NK-92 (cell line): ENCODE data around the gene ZBTB26.

Source experiments
- DNase-seq: peaks from one replicate; lab custom pipeline; 2025; ENCODE audit not compliant: unreplicated experiment; lab: John Stamatoyannopoulos, UW

The ZBTB26 gene, protein sequence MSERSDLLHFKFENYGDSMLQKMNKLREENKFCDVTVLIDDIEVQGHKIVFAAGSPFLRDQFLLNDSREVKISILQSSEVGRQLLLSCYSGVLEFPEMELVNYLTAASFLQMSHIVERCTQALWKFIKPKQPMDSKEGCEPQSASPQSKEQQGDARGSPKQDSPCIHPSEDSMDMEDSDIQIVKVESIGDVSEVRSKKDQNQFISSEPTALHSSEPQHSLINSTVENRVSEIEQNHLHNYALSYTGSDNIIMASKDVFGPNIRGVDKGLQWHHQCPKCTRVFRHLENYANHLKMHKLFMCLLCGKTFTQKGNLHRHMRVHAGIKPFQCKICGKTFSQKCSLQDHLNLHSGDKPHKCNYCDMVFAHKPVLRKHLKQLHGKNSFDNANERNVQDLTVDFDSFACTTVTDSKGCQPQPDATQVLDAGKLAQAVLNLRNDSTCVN

DNA sequence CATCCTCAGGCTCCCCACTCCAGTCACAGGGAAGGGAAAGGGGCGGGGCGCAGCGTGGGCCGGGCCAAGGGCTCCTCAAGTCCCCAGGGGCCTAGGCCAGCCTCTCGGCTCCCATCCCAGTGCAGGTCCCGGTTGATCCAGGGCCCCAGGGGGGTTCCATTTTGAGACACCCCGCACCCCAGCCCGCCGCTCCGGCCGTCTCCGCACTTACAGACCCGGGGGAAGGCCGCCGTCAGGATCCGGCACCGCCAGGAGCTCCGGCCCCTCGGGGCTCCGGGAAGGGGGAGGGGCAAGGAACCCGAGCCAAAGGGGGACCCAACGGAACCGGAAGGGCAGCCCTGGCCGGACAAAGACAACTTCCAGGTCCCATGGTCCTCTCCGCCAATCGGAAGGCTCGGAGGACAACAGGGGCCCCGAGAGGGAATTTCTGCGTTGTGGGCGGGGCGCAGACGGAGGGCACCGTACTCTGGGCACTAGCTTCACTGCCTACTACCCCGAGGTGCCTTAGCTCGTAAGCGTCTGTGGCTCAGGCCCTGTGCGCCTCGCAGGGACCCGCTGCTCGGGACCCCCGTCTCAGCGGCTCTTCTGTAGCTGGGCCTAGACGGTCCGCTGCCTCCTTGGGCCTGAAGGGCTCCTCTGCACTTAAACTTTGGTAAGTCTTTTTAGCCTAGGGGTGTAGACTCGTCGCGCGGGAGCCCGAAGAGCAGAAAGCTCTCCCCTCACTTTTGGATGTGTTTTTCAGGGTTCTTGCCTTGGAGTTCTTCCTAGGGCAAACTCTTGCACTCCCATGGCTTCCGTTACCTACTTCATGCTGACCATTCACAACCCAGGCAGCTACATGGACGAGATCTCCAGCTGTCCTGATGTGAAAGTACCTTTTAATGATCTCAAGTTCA, at the start of gene ZBTB26:
TSS of gene ZBTB26 (minus strand) at position 287 of the 896 bp plus-strand sequence. CDS start 11,578 bp downstream, outside the sequence.
- peak; percentile 65 for DNase-seq

DNA sequence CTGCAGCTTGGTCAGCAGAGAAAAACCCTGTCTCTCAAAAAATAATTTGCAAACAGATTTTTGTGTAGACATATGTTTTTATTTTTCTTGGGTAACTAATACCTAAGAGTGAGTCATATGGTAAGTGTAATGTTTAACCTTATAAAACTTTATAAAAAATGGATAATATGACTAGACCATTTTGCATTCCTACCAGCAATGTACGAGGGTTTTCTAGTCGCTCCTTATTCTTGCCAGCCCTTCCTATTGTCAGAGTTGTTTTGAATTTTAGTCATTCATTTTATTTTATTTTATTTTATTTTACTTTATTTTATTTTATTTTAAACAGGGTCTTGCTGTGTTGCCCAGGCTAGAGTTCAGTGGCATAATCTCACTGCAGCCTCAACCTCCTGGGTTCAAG, 47.3 kb upstream of the ZBTB26 start:
- DNase-seq = no peak

DNA sequence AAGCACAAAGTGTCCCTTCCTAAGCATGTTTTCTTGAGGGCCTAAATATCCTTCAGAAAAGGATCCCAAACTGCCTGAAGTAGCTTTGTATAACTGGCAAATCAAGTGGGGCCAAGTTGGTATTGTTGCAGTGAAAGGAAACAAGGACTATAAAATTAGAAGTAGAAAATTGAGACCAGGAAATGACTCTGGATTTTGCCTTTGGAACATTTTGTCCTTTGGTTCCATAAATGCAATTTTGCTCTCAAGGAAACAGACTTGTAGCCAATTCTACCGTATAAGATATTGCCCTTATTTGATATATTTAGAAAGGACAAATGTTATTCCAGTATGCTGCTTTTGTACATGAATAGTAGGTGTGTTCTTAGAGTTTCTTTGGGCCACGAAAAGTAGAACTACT, 43.9 kb upstream of the ZBTB26 start:
- no peak for DNase-seq

DNA sequence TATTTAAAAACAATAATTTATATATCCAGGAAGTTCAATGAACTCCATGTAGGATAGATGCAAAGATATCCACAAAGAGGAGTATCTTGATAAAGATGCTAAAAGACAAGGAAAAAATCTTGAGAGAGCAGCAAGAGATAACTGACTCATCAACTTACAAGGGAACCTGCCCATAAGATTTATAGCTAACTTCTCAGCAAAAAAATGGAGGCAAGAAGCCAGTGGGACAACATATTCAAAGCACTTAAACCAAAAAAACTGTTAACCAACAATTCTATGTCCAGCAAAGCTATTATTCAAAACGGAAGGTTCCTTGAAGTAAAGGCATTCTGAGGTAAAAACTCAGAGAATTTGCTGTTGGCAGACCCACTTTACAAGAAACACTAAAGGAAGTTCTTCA, 29.8 kb upstream of the ZBTB26 start:
- DNase-seq = no peak

DNA sequence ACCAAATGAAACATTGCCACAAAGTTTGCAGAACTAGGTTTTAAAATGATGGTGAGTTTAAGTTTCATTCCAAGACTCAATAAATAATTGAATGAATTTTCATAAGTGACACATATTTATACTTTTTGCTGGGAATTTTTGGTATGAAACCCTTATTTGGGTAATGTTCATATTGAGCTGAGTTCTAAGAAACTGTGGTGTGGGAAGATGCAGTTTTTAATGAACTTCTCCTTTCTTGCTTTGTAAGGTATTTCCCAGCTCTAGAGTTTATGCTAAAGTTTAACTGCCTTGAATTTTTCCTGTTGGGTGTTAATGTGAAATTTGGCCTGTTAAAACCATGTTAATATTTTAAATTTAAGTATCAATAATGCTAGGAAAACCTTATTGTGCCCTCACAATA, 24.6 kb upstream of the ZBTB26 start:
- DNase-seq = no peak

DNA sequence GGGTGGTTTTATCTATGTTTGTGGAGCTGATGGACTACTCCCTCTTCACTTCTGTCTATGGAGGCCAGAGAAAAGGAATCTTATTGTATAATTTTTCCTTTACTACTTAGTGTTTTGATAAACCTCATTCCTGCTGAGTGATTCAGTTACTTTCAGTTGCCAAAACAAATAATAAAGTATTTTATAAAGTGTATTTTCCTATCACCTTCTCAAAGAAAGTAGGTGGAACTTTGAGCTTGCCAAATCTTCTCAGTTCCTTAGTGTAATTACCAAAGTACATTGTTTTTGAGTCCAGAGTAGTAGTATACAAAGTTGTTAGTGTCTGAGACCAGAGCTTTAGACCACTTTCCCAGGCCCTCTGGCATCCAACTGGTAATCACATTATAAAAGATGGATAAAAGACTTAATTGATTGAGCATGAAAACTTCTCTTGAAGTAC, 23.0 kb upstream of the ZBTB26 start:
- DNase-seq = no peak

DNA sequence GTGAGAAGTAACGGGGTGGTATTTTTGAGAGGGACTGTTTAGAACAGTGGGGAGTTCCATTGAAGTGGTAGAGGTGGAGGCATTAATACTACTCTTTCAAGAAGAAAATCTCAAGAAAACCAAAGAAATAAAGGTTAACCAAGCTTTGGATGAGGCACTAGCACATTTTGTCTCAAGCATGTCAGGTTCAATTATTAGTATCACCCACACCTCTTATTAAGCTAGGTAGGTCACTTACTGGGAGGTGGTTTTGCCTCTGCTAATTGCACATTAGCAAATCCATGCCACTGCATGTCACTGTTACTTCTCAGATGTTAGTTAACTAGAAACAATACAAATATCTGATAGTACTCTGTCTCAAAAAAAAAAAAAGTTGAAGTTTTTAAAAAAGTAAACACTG, 19.7 kb upstream of the ZBTB26 start:
- no peak for DNase-seq

DNA sequence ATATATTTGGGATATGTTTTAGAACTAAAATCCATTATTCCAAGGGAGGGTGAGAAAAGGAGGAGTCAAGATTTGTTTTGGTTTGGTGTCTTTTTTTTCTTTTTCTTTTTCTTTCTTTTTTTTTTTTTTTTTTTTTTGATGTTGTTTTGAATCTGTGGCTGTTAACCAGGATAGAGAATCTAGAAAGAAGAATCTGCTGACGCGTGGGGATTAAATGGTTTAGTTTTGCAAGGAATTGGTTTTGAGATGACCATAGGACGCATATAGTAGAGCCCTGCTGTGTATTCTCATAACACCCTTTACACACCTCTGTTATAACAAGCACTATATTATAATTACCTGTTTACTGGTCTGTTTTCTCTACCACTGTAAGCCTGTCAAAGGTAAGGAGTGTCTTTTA, 19.0 kb upstream of the ZBTB26 start:
- no peak for DNase-seq

DNA sequence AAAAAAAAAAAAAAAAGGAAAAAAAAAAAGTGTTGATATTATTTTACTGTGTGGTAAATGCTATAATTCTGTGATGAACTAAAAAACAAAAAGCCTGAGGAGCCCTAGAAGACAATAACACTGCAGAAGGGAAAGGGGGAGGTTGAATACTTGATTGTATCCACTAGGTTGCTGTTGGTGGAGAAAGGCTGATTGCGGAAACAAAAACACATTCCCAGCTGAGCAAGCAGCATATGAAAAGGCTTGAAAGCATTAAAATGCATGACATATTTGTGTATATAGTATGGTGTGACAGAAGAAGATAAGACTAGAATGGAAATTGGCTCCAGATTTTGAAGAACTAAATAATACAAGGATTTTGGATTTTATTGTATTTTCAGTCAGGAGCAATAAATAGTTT, 18.4 kb upstream of the ZBTB26 start:
- DNase-seq = no peak

DNA sequence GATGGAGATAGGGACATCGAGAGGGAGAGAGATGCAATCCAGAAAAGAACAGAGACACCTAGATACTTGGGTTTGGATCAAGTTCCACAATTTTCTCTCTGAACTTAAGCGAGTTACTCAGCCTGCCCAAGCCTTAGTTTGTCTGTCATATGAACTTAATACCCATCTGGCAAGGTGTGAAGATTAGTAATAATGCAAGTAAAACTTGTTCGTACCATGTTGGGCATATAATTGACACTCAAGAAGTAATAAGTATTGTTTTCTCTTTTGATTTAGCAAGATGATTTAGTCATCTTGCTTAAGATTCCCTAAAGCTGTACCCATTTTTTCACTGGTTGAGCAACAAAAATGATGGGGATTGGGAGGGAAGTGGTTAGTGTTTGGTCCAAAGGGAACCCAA, 17.0 kb upstream of the ZBTB26 start:
- DNase-seq = no peak

DNA sequence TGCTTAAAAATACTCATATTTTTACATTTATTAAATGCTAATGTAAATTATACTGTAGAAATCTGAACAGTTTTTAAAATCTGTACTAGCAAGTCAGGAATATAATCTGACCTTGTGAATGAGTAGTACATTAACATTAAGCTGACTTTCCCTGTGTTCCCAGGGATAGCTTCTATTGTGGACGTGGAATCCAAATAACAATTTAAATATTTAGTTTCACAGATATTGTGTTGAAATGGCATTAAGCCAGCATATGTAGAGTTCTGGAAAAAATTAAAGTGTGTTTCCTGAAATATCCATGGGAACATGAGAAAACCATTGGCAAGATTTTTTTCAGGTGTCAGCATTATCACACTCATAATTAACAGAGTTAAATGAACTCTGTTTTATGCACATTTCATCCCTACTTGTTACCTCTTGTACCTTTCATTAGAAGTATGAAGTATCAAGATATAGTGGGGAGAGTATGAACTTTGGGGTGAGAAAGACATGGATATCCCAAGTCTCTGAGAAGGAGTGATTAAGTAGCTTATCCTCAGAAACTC, 15.2 kb upstream of the ZBTB26 start:
- no peak for DNase-seq

DNA sequence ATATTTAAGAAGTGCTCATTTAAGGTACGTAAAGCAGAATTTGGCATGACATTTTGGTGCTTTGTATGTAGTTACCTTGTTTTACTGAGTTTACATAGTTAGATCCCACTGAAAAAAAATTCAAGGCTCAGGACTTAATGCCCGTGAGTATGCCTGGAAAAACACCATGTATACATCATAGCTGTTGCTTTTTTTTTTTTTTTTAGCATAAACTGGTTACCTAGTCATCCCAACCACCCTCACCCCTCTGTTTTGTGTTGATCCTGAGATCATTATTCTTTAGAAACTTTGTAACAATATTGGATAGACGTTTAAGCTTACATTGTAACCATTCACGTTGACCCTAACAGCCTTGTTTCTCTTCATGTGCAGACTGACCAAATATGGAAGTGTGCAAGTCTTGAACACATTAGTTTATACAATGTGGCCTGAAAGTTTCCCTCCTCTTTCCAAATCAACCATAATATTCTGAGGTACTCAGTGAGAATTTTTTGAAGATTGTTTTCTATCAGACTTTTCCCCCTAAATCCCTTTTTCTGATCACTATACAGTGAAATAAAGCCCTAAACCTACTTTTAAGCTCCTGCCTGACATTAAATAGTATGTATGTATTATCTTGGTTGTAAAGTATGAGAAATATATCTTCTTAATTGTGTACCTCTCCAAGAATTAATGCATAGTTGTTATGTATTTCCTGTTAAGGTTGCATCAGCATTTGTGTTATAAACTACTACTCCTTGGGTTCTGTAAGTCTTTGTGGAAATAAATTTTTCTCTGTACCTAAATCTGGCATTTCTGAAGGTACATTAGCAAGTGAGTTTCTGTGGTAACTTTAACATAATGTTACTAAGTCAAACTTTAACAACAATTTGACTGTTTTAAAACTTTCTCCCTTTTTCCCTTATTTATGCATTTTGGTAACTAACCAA, 13.9 kb upstream of the ZBTB26 start:
- no peak for DNase-seq

DNA sequence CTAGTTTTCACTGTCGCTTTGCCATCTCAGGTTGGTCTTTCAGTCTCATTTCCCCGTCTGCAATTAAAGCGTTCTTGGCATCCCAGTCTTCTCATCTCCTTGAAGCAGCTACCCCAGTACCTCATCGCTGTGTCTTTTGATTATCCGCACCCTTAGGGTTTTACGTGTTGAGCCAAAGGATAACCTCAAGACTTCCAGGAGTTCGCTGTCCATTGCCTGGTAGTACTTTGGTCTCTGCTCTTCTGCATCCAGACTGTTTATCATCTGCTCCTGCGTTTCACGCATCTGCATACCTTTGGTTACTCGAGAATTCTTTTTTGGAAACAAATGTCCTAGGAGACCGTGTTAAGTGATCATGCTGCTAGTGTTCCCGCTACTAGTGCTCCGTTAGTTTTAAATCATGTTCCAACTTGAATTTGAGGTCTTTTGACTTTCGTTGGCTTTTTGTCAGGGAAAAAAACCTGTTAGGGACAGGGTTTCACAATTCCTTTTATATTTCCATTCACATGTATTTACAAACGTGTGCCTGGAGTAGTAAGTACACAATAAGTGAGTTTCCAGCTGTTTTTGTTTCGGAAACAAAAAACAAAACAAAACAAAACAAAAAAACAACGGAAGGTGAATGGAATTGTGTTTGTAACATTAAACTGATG, 10.4 kb upstream of the ZBTB26 start:
- no peak for DNase-seq

DNA sequence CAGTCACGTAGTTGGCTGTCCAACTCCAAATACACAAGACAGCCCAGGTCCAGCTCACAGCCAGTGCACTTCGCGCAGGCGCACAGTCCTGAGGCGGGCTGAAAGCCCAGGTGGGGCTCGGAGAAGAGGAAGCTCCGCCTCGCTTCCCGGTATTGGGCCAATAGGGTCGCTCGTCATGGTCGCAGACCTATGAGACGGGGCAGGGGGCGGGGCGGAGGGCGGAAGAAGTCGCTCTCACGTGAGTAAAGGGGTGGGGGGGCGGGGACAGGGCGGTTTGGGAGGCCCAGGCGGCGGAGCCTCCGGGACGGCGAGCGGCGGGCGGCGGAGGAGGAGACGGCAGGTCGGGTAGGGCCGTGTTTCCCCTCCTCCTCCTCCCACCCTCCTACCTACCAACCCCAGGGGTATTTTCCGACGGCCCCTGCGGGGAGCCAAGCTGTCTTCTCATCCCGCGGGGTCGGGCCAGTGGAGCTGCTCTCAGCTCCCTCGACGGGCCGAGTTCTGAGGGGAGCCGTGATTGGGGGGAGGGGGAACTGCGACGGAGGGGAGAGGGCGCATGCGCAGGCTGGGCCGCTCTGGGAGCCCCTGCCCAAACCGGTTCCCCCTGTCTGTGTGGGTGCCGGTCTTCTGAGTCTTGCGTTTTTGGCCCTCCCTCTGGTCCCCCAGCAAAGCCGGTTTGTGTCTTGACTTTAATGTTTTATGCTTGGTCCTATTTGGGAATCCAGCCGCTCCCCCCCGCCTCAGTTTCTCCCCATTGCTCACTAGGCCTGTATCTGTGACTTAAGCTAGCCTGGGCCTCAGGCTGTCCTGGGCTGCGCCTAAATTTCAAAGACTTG, 9.7 kb upstream of the ZBTB26 start, which contains the start of gene RABGAP1:
TSS of gene RABGAP1 (plus strand) at position 272 of the 833 bp plus-strand sequence. CDS start 16,040 bp downstream, outside the sequence.
- peak; percentile 89 for DNase-seq

DNA sequence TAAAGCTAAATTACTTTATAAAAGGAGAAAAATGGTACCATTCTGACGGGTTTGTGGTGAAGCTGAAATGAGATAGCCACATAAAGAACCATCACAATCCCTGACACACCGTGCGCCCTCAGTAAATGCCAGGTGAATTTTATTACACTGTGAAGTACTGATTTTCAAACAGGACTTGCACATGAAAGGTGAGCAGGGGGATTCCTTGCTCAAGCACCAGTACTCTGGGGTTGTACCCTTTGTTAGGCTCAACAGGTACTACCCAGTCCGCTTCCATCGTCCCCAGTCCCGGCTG, 9.1 kb upstream of the ZBTB26 start:
- no peak for DNase-seq

DNA sequence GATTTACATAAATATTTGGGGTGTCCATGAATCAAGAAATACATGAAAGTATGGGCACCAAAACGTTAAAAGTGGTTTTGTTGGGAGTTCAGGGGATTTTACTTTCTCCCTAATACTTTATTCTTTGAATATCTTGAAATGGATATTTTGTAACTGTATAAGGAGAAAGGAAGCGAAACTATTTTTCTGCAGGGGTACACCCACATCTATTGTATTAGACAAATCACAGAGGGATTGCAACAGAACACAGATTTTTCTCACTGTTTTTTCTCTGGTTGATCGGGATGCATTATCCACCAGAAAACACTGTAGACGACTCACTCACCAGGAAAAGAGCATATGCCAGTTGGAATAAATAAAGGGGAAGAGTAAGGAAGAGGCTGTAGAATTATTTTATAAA, 8.3 kb upstream of the ZBTB26 start:
- no peak for DNase-seq

DNA sequence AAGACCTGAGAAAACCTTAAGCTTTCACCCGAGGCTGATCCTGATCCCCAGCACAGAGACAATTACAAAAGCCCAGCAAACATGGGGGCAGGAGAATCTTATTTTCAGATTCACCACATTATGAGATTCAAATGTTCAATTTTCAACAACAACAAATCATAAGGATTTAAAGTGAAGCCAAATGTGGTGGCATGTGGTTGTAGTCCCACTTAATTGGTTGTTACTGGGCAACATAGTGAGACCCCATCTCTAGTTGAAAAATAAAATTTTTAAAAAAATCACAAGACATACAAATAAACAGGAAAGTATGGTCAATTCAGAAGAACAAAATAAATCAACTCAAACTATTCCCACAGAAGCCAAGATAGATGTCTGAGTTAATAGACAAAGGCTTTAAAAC, 5.6 kb upstream of the ZBTB26 start:
- DNase-seq = no peak

DNA sequence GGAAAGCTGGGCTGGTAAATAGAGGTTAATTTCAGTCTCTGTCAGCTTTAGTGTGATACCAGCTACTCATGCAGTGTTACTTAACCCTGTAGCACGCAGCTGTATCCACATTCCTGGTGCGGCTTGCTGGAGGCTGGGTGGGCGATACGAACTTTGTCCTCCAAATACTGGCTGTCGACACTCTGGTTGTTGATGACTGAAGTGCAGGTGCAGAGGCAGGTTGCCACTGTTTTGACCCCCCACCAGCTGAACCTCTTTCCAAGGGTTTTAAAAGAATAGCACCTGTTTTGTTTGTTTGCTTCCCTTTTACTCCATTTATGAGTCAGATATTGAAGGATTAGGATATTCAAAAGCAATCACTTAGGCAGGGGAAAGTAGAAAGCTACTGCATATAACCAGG, 5.2 kb upstream of the ZBTB26 start:
- DNase-seq = no peak

DNA sequence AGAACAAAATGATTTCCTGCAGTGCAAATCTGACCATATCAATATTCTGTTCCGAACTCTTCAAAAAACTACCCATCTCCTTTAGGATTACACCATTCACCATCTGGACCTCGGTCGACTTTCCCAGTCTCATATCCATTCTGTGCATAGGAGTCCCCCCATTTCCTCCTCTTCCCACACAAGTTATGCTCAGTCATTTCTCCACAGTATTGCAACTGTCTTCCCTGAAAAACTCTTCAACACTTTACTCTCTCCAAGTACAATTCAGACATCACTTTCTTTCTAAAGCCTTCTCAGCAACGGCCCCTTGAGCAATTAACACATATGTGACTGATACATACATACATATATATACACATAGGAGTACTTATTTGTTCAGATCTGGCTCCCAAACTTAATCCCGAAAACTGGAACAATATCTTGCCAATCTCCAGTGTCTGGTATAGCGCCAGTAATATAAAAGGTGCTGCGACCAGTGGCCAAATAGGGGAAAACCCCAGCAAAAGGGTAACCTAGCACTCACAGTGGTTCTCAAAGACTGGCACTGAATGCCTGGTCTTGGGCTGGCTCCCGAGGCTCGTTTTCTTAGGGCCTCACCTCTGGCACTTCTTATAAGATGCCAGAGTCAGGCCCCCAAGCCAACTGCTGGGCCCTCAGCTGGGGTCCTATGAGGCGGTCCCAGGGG, 629 bp downstream of the ZBTB26 start:
- DNase-seq = no peak
